A549 (cell line): ENCODE results near the gene TMEM179B.
A peak's percentile ranks its signal among the peaks of the same experiment; 100 is the strongest.

ENCODE experiments used
- CEBPB ChIP-seq, 2 experiments: fragments of >200 bp in 1 of 2; sonication (Bioruptor Twin) in 1 of 2; formaldehyde crosslinking in 1 of 2; IDR thresholded peaks; 2 replicates each; pipeline ENCODE4 v1.6.1; 2012 to 2016
- CTCF ChIP-seq: fragments of >200 bp; sonication (Bioruptor Twin); formaldehyde crosslinking; IDR thresholded peaks from 3 replicates; pipeline ENCODE4 v1.5.1; 2016
- EP300 ChIP-seq, 2 experiments: fragments of >200 bp; sonication (Bioruptor Twin); formaldehyde crosslinking; IDR thresholded peaks; 2 replicates in 1 of 2; 3 replicates in 1 of 2; pipeline ENCODE4 v1.6.1; 2016 to 2017
- HOXB5 ChIP-seq: fragments of 250-450 bp; sonication (Bioruptor Pico); IDR thresholded peaks from 2 replicates; pipeline ENCODE4 v1.5.0; 2020; ENCODE audit warnings: mild to moderate bottlenecking, moderate library complexity
- MAZ ChIP-seq: fragments of 150-350 bp; IDR thresholded peaks from 2 replicates; pipeline ENCODE4 v1.6.1; 2014; ENCODE audit warnings: antibody characterized with exemption, low read depth, low read length, borderline replicate concordance
- PHF8 ChIP-seq: fragments of 200-600 bp; sonication (generic); IDR thresholded peaks from 2 replicates; pipeline ENCODE4 v1.6.1; 2016; ENCODE audit warnings: low read depth, mild to moderate bottlenecking, antibody characterized with exemption, moderate library complexity, borderline replicate concordance
- POLR2A ChIP-seq: IDR thresholded peaks from 2 replicates; pipeline ENCODE4 v1.6.1; 2012; ENCODE audit warnings: mild to moderate bottlenecking, low read length
- RAD21 ChIP-seq, 2 experiments: fragments of >200 bp in 1 of 2; sonication (Bioruptor Twin) in 1 of 2; formaldehyde crosslinking in 1 of 2; IDR thresholded peaks in 1 of 2; conservative IDR thresholded peaks in 1 of 2; 2 replicates in 1 of 2; 3 replicates in 1 of 2; pipeline ENCODE4 v1.6.1; 2012 to 2018; ENCODE audit warnings: inconsistent platforms in 1 of 2
- SMC3 ChIP-seq: fragments of >200 bp; sonication (Bioruptor Twin); formaldehyde crosslinking; IDR thresholded peaks from 3 replicates; pipeline ENCODE4 v1.6.1; 2018; ENCODE audit warnings: inconsistent platforms
- SREBF2 ChIP-seq: fragments of 450-650 bp; IDR thresholded peaks from 2 replicates; pipeline ENCODE4 v1.6.1; 2014; ENCODE audit warnings: mild to moderate bottlenecking, moderate library complexity
- ZFP36 ChIP-seq: fragments of 450-650 bp; IDR thresholded peaks from 2 replicates; pipeline ENCODE4 v1.6.1; 2014; ENCODE audit warnings: borderline replicate concordance; ENCODE audit not compliant: partially characterized antibody
- TF ChIP-seq, protein P1 (sequence below): fragments of 450-650 bp; IDR thresholded peaks from 2 replicates; pipeline ENCODE4 v1.6.1; 2014; ENCODE audit warnings: antibody characterized with exemption

- no peak for TF ChIP-seq EP300 (IDR thresholded peaks at IDR 0.05)
- TF ChIP-seq CTCF = no peak
- TF ChIP-seq SREBF2 = no peak
- peak; percentile 100 for TF ChIP-seq POLR2A
- no peak for TF ChIP-seq ZFP36
- TF ChIP-seq PHF8 = peak; percentile 99
- no peak for TF ChIP-seq SMC3
- TF ChIP-seq MAZ = peak; percentile 30; the same call in 1 of the 2 replicates
- TF ChIP-seq, protein P1, sequence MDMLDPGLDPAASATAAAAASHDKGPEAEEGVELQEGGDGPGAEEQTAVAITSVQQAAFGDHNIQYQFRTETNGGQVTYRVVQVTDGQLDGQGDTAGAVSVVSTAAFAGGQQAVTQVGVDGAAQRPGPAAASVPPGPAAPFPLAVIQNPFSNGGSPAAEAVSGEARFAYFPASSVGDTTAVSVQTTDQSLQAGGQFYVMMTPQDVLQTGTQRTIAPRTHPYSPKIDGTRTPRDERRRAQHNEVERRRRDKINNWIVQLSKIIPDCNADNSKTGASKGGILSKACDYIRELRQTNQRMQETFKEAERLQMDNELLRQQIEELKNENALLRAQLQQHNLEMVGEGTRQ = no peak
- TF ChIP-seq CEBPB (IDR thresholded peaks at IDR 0.05) = no peak
- TF ChIP-seq RAD21 (conservative IDR thresholded peaks at IDR 0.05 in 1 of 2, IDR thresholded peaks at IDR 0.05 in 1 of 2) = no peak; a peak in 1 of 5 replicates
- no peak for TF ChIP-seq HOXB5 (CRISPR knock-in tag)
These were observed 18.1 kb downstream of the TMEM179B start, which contains the start of gene NXF1 for GRCh38 chr11:62805076-62805892.
